PFSK-1 (cell line): ENCODE data around the gene ABCC1.

ENCODE experiments used
- POLR2AphosphoS5 ChIP-seq: IDR thresholded peaks from 2 replicates; pipeline ENCODE4 v1.6.1; 2012; ENCODE audit warnings: low read depth, mild to moderate bottlenecking, control low read depth, low read length, moderate library complexity
- TAF1 ChIP-seq: IDR thresholded peaks from 2 replicates; pipeline ENCODE4 v1.6.1; 2012; ENCODE audit warnings: low read length, control low read depth, borderline replicate concordance; ENCODE audit not compliant: insufficient read depth

DNA sequence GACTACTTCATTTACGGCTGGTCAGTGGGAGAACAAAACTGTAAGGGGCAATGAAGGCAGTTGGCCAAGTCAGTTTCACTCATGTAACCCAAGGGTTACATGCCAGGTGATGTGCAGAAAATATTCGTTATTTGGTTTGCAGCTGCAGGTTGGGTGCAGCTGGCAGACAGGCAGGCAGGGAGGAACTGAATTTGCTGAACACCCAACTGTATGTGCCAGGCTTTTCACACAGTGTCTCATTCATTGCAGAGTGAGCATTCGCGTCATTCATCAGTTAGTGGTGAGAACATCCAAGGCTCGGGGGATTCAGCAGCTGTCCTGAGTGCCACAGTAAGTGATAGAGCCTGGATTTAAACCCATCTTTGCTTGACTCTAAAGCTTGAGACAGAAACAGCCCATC lies 214.2 kb downstream of the ABCC1 start:
- TF ChIP-seq POLR2AphosphoS5: no peak
- no peak for TF ChIP-seq TAF1
